Astrocyte of the hippocampus (primary cell): Measurements from ENCODE around the gene SOD2.
"Not testable (repeated sequence)": the region's sequence is repeated elsewhere in the genome, so short reads cannot be mapped to it uniquely, and the experiment has no call there.

Experiments
- DNase-seq: peaks from one replicate; pipeline ENCODE4 v3.0.0; 2011; ENCODE audit warnings: low read depth, low spot score

SOD2 gene

DNA sequence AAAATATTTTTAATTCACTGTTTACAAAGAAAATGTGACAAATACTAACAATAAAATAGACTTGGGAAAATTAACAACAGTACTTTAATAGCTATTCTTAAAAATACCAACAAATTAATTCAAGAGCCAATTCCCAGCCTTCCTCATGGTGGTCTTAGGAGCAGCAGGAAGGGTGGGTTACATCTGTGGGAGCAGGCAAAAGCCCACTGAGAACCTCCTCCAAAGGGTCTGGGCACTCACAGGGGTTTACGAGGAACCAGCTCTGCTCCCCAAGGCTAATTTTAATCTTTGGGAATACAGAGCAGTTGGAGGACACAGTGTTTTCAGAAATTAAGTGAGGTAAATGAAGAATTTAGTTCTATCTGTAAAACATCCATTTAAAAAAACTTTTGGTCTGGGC lies 10.2 kb downstream of the SOD2 start:
- no peak for DNase-seq

DNA sequence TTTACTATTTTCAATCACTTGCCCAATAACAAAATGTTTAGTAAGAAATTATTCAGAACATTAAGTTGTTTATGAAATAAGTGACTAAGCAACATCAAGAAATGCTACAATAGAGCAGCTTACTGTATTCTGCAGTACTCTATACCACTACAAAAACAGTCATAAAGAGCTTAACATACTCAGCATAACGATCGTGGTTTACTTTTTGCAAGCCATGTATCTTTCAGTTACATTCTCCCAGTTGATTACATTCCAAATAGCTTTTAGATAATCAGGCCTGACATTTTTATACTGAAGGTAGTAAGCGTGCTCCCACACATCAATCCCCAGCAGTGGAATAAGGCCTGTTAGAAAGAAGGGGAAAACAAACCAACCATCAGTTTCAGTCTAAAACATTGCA lies 10.7 kb downstream of the SOD2 start:
- DNase-seq, result peak; percentile 41

DNA sequence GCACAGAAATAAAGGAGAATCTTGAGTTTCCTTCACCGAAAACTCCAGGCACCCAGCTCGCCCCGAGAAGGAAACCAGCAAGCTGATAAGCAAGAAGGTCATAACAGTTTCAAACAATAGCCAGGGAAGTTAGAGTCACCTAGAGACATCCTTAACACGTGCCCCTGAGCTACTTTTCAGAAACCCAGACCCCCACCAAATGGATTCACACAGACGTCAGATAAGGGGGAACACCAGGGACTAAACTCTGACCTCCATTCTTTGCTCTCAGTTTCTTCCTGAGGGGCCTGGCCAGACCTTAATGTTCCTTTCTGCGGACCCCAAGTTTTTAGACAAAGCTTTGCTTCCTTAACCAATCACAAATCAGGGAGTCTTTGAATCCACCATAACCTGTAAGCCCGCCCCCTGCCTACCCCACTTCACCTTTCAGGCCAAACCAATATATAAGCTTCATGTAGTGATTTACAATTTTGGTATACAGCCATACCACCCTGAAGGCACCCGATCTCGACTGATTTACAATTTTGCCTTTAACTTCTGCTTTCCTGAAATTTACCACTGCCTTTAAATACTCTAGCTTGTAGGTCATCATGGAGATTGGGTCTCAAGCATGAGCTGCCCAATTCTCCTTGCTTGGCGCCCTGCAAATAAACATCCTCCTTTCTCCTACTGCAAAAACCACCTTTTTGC lies 11.7 kb downstream of the SOD2 start:
- DNase-seq, result no peak

DNA sequence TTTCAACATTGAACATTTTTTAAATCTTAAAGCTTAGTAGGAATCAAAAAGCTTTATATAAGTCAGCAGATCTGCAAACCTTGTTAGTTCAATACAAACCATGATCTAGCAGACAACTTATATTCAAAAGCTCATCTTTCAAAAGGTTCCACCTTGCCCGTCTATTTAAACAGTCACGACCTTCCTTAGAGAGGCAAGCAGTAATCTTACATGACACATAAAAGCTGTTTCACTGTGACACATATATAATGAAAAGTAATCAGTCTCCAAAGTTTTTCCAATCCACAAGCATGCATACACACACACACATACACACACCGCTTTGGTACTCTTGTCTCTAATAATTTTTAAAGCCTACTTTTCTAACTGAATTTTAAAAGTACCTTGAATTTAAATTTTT lies 12.9 kb downstream of the SOD2 start:
- no peak for DNase-seq

DNA sequence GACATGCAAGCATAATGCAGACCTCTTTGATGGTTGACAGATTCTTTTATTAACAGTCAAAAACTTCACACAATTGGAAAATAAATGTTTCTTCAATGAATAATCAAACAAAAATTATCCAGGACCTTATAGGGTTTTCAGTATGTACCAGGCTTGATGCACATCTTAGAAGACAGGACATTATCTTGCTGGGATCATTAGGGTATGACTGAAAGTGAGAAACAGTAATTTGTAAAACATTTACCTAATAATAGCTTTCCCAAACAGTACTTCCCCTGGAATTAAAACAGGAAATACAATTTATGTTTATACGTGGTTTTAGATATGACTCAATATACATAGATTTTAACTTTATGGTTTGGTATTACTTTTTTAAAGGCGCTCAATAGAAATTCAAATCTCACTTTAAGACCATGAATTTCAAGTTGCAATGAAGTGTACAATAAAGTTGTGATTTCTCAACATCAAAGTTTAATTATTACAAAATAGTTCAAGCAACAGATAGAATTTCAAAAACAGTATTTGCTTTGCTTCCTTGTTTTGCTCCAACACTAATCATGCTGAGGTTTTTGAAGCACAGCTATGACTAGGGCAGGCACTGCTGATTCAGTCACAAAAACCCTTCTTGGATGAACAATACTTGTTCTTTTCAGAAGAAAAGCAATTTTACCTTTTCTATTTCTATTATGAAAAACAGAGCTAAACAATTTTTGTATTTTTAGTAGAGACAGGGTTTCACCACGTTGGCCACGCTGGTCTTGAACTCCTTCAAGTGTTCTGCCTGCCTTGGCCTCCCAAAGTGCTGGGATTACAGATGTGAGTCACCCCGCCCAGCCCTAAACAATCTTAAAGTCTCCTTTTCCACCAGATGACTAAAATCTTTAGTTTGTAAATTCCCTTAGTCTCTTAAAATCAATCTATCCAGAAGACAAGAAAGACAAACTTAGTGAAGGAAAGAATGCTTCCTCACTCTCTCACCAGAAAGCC lies 13.7 kb downstream of the SOD2 start:
- no peak for DNase-seq

DNA sequence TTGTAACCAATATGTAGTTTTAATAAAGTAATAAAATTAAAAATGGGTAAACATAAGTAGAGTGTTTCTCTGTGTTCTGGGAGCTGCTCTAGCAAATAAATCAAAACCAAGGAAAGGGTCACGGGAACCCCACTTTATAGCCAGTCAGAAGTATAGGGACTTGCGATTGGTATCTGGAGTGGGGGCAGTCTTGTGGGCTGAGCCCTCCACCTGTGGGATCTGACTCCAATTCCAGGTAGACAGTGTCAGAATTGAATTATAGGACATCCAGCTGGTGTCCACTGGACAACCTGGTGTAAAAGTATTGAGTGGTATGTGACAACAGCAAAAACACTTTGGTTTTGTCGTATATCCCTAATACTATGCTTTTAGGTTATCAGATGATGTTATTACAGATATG lies 14.5 kb downstream of the SOD2 start:
- DNase-seq, result no peak

DNA sequence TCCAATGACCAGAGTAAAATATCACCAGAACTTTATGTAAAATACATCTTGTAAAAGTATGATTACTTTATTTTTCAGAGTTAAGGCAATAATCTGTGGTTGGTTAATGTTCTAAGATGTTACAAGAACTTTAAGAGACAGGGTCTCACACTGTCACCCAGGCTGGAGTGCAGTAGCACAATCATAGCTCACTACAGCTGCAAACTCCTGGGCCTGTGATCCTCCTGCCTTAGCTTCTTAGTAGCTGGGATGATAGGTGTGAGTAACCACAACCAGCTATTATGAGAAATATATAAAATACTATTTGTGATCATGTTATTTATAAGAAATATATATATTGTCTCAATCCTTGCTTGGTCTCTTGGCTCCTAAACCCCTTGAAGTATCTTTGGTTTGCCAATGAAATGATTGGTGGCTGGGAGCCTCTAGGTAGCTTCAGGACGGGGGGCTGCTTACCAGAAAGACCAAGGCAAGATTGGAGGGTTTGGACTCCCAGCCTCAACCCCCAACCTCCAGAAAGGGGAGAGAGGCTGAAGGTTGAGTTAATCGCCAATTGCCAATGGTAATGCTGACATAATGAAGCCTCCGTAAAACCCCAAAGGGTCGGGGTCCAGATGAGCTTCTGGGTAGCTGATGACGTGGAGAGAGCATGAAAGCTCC lies 15.4 kb downstream of the SOD2 start:
- DNase-seq, result no peak

DNA sequence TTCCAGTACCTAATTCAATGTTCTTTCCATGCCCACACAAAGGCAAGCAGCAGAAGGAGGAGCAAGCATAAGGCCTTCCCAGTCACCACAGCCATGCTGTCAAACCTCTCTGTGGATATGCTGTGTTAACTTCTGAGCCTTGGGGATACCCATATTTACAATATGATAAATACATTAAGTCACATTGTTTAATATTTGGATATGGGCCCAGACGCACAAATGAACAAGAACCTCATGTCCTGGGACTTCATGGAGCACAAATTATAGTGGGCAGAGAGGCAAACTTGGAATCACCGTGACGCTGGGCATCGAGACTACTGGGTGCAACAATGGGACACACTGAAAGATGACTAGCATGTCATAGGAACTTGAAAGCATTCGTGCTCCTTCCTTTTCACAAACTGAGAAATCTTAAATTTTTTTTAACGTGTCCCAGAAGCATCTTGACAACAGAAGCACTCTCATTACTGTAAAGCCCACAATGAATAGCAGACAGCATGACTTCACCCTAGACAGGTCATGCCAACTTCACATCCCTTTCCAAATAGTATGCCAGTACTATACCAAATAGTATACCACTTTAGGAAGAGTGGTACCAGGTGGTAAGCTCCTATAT lies 16.0 kb downstream of the SOD2 start:
- DNase-seq, result no peak

DNA sequence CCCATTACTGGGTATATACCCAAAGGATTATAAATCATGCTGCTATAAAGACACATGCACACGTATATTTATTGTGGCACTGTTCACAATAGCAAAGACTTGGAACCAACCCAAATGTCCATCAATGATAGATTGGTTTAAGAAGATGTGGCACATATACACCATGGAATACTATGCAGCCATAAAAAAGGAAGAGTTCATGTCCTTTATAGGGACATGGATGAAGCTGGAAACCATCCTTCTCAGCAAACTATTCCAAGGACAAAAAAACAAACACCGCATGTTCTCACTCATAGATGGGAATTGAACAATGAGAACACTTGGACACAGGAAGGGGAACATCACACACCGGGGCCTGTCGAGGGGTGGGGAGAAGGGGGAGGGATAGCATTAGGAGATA lies 16.8 kb downstream of the SOD2 start:
- not testable (repeated sequence) for DNase-seq

DNA sequence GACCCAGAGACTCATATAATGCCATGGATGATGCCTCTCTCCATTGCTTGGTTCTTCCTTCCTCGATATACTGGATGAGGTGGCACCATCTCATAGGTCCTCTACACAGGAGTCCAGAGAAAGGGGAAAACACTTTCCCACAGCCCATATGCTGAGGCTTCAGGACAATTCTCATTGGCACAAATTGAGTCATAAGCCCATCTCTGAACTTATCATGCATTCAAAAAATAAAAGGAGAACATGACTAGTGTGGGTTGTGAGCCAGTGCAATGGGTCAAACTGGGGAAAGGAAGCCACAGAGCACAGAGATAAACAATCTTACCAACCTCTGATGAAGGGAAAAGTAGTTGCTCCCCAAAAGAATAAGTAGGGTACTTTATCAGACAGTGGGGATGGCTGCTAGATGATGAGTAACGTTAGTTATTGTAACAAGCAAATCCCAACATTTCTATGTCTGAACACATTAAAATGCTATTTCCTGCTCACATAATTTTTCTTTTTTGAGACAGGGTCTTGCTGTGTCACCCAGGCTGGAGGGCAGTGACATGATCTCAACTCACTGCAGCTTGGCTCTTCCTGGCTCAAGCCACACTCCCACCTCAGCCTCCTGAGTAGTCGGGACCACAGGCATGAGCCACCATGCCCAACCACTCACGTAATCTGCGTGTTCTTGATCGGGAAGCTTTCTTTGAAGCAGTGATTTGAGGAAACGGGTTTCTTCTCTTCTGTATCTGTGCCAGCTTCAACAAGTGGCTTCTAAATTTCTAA lies 27.0 kb downstream of the SOD2 start:
- DNase-seq, result no peak

DNA sequence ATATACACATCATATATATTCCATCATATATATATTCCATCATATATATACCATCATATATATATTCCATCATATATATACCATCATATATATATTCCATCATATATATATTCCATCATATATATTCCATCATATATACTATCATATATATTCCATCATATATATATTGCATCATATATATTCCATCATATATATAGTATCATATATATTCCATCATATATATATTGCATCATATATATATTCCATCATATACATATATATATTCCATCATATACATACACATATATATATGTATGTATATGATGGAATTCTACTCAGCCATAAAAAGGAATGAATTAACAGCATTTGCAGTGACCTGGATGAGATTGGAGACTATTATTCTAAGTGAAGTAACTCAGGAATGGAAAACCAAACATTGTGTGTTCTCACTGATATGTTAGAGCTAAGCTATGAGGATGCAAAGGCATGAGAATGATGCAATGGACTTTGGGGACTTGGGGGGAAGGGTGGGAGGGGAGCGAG lies 29.6 kb downstream of the SOD2 start:
- DNase-seq, result not testable (repeated sequence)

DNA sequence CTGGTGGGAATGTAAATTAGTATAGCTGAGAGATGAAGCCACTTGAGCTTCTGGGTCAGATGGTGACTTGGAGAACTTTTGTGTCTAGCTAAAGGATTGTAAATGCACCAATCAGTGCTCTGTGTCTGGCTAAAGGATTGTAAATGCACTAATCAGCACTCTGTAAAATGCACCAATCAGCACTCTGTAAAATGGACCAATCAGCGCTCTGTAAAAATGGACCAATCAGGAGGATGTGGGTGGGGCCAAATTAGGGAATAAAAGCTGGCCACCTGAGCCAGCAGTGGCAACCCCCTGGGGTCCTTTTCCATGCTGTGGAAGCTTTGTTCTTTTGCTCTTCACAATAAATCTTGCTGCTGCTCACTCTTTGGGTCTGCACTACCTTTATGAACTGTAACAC lies 31.1 kb downstream of the SOD2 start:
- DNase-seq, result not testable (repeated sequence)

DNA sequence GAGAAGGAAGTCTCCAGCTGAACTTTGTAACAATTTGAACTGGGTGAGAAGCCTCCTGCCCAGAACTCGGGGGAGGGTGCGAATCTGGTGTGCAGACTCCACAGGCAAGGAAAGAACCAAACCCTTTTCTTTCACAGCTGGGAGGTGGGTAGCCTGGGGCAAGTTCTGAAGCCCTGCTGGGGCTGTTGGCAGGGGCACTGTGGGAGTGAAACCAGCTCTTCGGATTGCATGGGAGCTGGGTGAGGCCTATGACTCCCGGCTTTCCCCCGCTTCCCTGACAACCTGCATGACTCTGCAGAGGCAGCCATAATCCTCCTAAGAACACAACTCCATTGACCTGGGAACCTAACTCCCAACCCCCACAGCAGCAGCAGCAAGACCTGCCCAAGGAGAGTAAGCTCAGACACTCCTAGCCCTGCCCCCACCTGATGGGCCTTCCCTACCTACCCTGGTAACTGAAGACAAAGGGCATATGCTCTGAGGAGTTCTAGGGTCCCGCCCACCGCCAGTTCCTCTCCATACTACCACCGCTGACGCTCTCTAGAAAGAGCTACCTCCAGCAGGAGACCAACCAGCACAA lies 37.5 kb downstream of the SOD2 start:
- DNase-seq, result no peak

DNA sequence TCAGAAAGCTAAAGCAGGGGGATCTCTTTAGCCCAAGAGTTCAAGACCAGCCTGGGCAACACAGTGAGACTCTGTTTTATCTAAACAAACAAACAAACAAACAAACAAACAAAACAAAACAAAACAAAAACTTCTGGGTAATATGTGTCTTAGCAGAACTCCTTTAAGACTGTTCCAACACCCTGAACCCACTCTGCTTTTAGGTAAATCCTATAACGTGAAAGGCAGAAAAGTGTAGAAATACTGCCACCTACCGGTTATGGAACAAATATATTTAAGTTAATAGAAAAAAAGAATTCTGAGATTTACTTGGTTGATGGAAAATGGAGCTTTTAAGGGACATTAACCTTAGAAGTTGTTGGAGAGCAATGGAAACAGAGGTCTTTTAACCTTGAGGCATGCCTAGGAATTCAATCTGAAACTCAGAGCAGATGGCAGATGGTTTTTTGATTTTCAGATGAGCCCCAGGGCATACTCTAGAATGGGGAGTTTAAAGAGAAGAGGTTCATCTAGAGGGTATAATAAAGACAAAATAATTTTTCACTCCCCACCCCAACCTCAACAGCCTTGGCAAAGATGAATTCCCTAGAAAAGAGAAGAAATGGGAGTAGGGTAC lies 38.5 kb downstream of the SOD2 start:
- peak; percentile 67 for DNase-seq

DNA sequence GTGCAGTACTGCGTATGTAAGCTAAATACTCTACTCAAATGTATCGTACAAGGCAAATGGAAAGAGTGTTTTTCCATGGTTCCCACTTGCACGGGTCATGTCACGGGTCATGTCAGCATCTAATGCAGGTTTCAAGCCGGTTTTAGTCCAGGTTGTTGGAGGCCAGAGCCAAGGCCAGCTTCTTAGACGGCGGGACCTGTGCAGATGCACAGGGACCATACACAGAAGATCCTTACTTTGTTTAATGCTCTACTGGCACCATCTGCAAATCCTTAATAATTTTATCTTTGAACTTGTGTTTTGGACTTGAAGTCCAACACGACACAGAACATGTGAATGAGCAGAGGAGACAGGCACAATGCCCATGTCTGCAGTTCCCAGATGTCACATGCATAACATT lies 42.7 kb downstream of the SOD2 start:
- DNase-seq, result no peak

DNA sequence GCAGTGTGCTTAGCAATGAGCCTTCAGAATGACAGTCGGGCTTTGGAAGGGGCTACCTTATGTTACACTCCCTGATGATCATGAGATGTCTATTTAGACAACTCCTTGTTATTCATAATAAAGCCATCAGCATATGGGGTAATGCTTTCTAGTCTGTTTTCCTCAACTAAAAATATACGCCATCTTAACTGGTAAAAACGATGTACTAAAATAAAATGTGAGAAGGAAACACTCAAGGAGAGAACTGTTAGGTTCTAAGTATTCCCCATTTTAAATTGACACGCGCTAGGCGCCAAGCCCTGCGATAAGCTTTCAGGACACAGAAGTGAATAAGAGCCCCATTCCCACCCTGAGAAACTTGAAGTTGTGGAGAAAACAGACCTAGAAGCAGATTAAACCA lies 43.6 kb downstream of the SOD2 start:
- DNase-seq, result no peak

DNA sequence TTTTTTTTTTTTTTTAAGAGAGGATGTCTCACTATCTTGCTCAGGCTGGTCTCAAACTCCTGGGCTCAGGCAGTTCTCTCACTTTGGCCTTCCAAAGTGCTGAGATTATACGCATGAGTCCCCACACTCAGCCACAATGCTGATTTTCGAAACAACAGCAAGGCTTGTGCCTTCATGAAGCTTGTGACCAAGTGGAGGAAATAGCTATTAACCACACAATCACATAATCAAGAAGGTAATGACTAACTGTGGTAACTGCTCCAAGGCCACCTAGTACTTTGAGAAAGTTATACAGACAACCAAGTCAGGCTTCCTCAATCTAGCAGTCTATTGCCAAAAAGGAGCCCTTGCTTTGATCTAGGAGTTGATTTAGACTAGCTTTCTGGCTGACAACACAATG lies 46.3 kb downstream of the SOD2 start:
- DNase-seq, result peak; percentile 85

DNA sequence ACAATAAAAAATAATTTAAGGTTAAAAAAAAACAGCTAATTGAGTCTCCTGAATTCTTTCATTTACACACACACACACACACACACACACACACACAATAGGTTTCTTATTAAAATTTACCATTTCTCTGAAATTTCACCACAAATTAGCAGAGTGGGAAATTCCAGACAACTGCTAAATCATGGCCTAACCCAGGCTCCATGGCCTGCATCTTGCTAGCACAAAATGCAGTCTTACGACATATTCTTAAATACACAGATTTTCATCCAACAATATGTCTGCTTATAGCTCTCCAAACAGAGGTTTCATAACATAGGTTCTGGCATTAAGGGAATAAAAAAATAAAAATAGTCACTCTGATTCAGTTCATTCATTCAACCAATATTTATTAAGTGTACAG lies 46.9 kb downstream of the SOD2 start:
- DNase-seq, result no peak

DNA sequence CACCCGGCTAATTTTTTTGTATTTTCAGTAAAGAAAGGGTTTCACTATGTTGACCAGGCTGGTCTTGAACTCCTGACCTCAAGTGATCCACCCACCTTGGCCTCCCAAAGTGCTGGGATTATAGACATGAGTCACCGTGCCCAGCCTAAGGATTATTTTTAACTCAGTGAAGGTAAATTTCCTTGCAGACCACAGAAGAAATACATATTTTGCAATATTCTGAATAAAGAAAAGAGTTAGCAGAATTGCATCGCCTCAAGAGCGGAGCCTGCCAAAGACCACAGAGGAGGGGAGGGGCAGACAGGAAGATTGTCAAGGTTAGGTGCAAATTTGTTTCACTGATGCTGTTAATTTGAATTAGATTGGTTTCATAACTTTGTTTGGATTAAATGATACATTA lies 47.4 kb downstream of the SOD2 start:
- no peak for DNase-seq
